Stimulated activated CD8-positive, alpha-beta memory T cell treated with anti-CD3 and anti-CD28 coated beads, Interleukin-4, amount 100 ng/mL, for 24 hours (primary cell): Measurements from ENCODE around the gene RPL7A.
"Not testable (repeated sequence)": the region's sequence is repeated elsewhere in the genome, so short reads cannot be mapped to it uniquely, and the experiment has no call there.

Experiments used
- DNase-seq: peaks from one replicate; pipeline ENCODE4 v3.0.0-alpha.2; 2020; ENCODE audit warnings: low read depth

Gene RPL7A

GRCh38 chr9:133347985-133348717 lies at the start of gene RPL7A, which contains the start of gene MED22:
Gene RPL7A, plus strand, starts transcription at chr9:133348218. Its CDS starts 26 bp downstream, at chr9:133348244.
Gene MED22, minus strand, starts transcription at chr9:133348131. Its CDS starts 1,469 bp downstream, at chr9:133346662.
- DNase-seq: peak; percentile 84

- DNase-seq: not testable (repeated sequence)
Observed at GRCh38 chr9:133299996-133300395, 48.0 kb upstream of the RPL7A start.

- DNase-seq: no peak
Observed at GRCh38 chr9:133301253-133302230, 46.5 kb upstream of the RPL7A start.

- no peak for DNase-seq
Observed at GRCh38 chr9:133303266-133304157, 44.5 kb upstream of the RPL7A start.

GRCh38 chr9:133304158-133304470 lies 43.9 kb upstream of the RPL7A start:
- no peak for DNase-seq

- no peak for DNase-seq
Observed at GRCh38 chr9:133304477-133305377, 43.3 kb upstream of the RPL7A start.

- no peak for DNase-seq
Observed at GRCh38 chr9:133305731-133306130, 42.3 kb upstream of the RPL7A start.

GRCh38 chr9:133306242-133307204 lies 41.5 kb upstream of the RPL7A start:
- DNase-seq: no peak

- no peak for DNase-seq
Observed at GRCh38 chr9:133307301-133307700, 40.7 kb upstream of the RPL7A start.

- no peak for DNase-seq
Observed at GRCh38 chr9:133309608-133310007, 38.4 kb upstream of the RPL7A start.

GRCh38 chr9:133315997-133316396 lies 32.0 kb upstream of the RPL7A start:
- no peak for DNase-seq

- not testable (repeated sequence) for DNase-seq
Observed at GRCh38 chr9:133317551-133317950, 30.5 kb upstream of the RPL7A start.

- DNase-seq: no peak
Observed at GRCh38 chr9:133320421-133320881, 27.6 kb upstream of the RPL7A start.

GRCh38 chr9:133321411-133321935 lies 26.5 kb upstream of the RPL7A start:
- no peak for DNase-seq

GRCh38 chr9:133322701-133323100 lies 25.3 kb upstream of the RPL7A start:
- no peak for DNase-seq

GRCh38 chr9:133323211-133323610 lies 24.8 kb upstream of the RPL7A start:
- no peak for DNase-seq

- DNase-seq: no peak
Observed at GRCh38 chr9:133323991-133324703, 23.9 kb upstream of the RPL7A start.

- DNase-seq: not testable (repeated sequence)
Observed at GRCh38 chr9:133327021-133327420, 21.0 kb upstream of the RPL7A start.
